HL-60 (cell line): ENCODE results near the gene ACACA.

ENCODE experiments used
- GABPA ChIP-seq: IDR thresholded peaks from 2 replicates; pipeline ENCODE4 v1.6.1; 2012; ENCODE audit warnings: low read depth
- POLR2AphosphoS5 ChIP-seq: IDR thresholded peaks from 2 replicates; pipeline ENCODE4 v1.6.1; 2012; ENCODE audit warnings: low read depth
- SPI1 ChIP-seq: IDR thresholded peaks from 2 replicates; pipeline ENCODE4 v1.6.1; 2012; ENCODE audit warnings: low read depth, mild to moderate bottlenecking, borderline replicate concordance
- TF ChIP-seq, protein P1 (sequence below): IDR thresholded peaks from one replicate; pipeline ENCODE4 v1.5.1; 2011; ENCODE audit warnings: low read length, control low read depth, inconsistent platforms; ENCODE audit not compliant: insufficient read depth
- TF ChIP-seq, protein P2 (sequence below): IDR thresholded peaks from 2 replicates; pipeline ENCODE4 v1.6.1; 2012; ENCODE audit warnings: low read depth; ENCODE audit not compliant: insufficient replicate concordance

DNA sequence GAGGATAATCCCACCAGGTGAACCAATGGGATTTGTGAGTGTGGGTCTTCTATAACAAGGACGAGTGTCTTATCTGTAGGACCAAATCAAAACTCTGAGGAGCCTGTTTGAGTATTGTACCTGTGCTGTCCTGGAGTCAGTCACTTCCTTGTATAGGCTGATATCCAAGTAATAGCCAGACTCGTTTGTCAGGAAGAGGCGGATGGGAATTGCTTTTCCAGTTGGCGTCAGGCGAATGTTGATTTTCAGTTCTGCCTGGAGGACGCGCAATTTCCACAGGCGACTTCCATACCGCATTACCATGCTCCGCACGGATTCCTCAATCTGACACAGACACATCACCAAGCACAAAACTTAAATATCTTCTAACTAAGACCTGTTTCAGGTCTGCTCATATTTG, 218.5 kb downstream of the ACACA start:
- TF ChIP-seq, protein P1, sequence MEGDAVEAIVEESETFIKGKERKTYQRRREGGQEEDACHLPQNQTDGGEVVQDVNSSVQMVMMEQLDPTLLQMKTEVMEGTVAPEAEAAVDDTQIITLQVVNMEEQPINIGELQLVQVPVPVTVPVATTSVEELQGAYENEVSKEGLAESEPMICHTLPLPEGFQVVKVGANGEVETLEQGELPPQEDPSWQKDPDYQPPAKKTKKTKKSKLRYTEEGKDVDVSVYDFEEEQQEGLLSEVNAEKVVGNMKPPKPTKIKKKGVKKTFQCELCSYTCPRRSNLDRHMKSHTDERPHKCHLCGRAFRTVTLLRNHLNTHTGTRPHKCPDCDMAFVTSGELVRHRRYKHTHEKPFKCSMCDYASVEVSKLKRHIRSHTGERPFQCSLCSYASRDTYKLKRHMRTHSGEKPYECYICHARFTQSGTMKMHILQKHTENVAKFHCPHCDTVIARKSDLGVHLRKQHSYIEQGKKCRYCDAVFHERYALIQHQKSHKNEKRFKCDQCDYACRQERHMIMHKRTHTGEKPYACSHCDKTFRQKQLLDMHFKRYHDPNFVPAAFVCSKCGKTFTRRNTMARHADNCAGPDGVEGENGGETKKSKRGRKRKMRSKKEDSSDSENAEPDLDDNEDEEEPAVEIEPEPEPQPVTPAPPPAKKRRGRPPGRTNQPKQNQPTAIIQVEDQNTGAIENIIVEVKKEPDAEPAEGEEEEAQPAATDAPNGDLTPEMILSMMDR = no peak
- no peak for TF ChIP-seq SPI1
- TF ChIP-seq, protein P2, sequence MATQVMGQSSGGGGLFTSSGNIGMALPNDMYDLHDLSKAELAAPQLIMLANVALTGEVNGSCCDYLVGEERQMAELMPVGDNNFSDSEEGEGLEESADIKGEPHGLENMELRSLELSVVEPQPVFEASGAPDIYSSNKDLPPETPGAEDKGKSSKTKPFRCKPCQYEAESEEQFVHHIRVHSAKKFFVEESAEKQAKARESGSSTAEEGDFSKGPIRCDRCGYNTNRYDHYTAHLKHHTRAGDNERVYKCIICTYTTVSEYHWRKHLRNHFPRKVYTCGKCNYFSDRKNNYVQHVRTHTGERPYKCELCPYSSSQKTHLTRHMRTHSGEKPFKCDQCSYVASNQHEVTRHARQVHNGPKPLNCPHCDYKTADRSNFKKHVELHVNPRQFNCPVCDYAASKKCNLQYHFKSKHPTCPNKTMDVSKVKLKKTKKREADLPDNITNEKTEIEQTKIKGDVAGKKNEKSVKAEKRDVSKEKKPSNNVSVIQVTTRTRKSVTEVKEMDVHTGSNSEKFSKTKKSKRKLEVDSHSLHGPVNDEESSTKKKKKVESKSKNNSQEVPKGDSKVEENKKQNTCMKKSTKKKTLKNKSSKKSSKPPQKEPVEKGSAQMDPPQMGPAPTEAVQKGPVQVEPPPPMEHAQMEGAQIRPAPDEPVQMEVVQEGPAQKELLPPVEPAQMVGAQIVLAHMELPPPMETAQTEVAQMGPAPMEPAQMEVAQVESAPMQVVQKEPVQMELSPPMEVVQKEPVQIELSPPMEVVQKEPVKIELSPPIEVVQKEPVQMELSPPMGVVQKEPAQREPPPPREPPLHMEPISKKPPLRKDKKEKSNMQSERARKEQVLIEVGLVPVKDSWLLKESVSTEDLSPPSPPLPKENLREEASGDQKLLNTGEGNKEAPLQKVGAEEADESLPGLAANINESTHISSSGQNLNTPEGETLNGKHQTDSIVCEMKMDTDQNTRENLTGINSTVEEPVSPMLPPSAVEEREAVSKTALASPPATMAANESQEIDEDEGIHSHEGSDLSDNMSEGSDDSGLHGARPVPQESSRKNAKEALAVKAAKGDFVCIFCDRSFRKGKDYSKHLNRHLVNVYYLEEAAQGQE = no peak
- no peak for TF ChIP-seq POLR2AphosphoS5
- no peak for TF ChIP-seq GABPA
